Chondrocyte (in vitro differentiated cells): Measurements from ENCODE around the gene ASCC2. TPM values are rescaled to one million over a fixed set of nuclear protein-coding genes. Genes with fewer than 3 reads are reported as not detected.

Experiments used
- DNase-seq: peaks from one replicate; pipeline ENCODE4 v3.0.0; 2021; ENCODE audit warnings: mixed read lengths, low spot score
- H3K27ac Mint-ChIP-seq: one replicate; pipeline ENCODE4 v1.8.0; 2021; ENCODE audit warnings: mild to moderate bottlenecking, moderate library complexity, mixed read lengths; ENCODE audit not compliant: unreplicated experiment
- H3K27me3 Mint-ChIP-seq: 2 replicates; pipeline ENCODE4 v1.8.0; 2021; ENCODE audit warnings: low read depth, mixed read lengths
- H3K36me3 Mint-ChIP-seq: 2 replicates; pipeline ENCODE4 v1.8.0; 2021; ENCODE audit warnings: low read depth, mixed read lengths
- H3K4me1 Mint-ChIP-seq: 2 replicates; pipeline ENCODE4 v1.8.0; 2021; ENCODE audit warnings: low read depth, mild to moderate bottlenecking, mixed read lengths
- H3K4me3 Mint-ChIP-seq: one replicate; pipeline ENCODE4 v1.8.0; 2021; ENCODE audit warnings: mild to moderate bottlenecking, moderate library complexity, mixed read lengths; ENCODE audit not compliant: unreplicated experiment
- H3K9me3 Mint-ChIP-seq: 2 replicates; pipeline ENCODE4 v1.8.0; 2021; ENCODE audit warnings: low read depth, mixed read lengths
- long read RNA-seq: library from polyadenylated mRNA; stranded (forward); transcript quantifications from one replicate; pipeline ENCODE4 v2.0.0, GENCODE V29; 2021
- total RNA-seq: library from RNA; stranded (reverse); gene quantifications from 3 replicates; pipeline ENCODE4 v1.2.1, GENCODE V29; 2021
- TF ChIP-seq, protein P1 (sequence below): fragments of 200-600 bp; sonication (generic); IDR thresholded peaks from 2 replicates; pipeline ENCODE4 v1.5.0; 2021; ENCODE audit warnings: antibody characterized with exemption, mild to moderate bottlenecking, moderate library complexity

The ASCC2 gene, protein sequence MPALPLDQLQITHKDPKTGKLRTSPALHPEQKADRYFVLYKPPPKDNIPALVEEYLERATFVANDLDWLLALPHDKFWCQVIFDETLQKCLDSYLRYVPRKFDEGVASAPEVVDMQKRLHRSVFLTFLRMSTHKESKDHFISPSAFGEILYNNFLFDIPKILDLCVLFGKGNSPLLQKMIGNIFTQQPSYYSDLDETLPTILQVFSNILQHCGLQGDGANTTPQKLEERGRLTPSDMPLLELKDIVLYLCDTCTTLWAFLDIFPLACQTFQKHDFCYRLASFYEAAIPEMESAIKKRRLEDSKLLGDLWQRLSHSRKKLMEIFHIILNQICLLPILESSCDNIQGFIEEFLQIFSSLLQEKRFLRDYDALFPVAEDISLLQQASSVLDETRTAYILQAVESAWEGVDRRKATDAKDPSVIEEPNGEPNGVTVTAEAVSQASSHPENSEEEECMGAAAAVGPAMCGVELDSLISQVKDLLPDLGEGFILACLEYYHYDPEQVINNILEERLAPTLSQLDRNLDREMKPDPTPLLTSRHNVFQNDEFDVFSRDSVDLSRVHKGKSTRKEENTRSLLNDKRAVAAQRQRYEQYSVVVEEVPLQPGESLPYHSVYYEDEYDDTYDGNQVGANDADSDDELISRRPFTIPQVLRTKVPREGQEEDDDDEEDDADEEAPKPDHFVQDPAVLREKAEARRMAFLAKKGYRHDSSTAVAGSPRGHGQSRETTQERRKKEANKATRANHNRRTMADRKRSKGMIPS
- 43.2 to 65.8 TPM (median 44.2 TPM) in 3 replicates for total RNA-seq
- long read RNA-seq, transcript ASCC2-201 (20 exons, 2,793 nt) = major isoform, 47 of 187 reads
- long read RNA-seq, transcript ASCC2-202 (21 exons, 2,823 nt) = minor isoform, 46 of 187 reads
- long read RNA-seq, partial matches to known transcripts = 16 of 187 reads
- long read RNA-seq, other reads (novel, unspliced or antisense) = 78 of 187 reads

DNA sequence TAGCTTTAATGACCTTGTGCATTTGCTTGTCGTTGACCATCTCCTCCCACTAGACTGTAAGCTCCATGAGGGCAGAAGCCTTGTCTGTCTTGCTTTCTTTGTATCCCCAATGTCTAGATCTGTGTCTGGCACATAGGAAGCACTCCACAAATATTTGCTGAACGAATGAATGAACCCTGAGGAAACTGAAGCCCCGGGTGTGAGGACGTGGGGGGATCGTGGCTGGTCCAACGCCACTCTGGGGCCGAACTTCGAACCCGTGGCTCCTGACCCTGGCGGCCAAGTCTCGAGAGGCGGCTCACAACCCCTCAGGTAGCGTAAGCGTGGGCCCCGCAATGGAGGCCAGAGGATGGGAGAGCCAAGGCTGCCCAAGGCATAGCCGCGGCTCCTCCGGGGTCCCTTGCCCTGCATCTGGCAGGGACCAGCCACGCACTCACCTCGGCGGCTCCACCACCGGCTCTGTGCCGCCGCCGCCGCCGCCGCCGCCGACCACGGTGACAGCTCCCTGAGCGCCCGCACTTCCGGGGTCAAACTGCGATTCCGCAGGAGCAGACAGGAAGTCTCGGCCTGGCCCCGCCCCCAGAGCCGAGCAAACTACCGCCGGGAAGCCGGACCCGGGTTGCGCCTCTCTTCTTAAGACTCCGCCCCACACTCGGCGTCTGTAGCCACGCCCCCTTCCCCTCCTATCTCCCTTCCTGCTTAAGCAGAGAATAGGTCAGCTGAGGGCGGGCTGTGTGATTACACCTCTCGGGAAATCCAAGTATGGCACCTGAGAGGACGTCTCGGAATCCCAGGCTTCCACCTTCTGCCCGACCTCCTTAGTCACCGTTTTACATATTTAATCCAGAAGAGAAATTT, at the start of gene ASCC2:
ASCC2 (minus strand) TSS at position 534 of the 858 bp plus-strand sequence. CDS start 5,949 bp downstream, outside the sequence.
- no peaks in the 10 kb centered on the region for H3K9me3 Mint-ChIP-seq

GRCh38 chr22:29887358-29887757, 49.3 kb upstream of the ASCC2 start:
- Mint-ChIP-seq H3K9me3 (no peaks in the 10 kb centered on the region), H3K36me3 (no peaks in the 10 kb centered on the region), H3K4me3 (no peak overlapping the region), H3K27ac (no peak overlapping the region), H3K27me3 (no peaks in the 10 kb centered on the region), H3K4me1 (peaks cover 3% of the 10 kb centered on the region)
- no peak for DNase-seq
- TF ChIP-seq, protein P1, sequence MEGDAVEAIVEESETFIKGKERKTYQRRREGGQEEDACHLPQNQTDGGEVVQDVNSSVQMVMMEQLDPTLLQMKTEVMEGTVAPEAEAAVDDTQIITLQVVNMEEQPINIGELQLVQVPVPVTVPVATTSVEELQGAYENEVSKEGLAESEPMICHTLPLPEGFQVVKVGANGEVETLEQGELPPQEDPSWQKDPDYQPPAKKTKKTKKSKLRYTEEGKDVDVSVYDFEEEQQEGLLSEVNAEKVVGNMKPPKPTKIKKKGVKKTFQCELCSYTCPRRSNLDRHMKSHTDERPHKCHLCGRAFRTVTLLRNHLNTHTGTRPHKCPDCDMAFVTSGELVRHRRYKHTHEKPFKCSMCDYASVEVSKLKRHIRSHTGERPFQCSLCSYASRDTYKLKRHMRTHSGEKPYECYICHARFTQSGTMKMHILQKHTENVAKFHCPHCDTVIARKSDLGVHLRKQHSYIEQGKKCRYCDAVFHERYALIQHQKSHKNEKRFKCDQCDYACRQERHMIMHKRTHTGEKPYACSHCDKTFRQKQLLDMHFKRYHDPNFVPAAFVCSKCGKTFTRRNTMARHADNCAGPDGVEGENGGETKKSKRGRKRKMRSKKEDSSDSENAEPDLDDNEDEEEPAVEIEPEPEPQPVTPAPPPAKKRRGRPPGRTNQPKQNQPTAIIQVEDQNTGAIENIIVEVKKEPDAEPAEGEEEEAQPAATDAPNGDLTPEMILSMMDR = no peak

More for the DNA sequence above, at the start of gene ASCC2:
- TF ChIP-seq, protein P1 = peak; percentile 23
- H3K4me3 Mint-ChIP-seq = peak within 1 kb of the TSS; percentile 80
- peak within 1 kb of the TSS; percentile 84 for H3K27ac Mint-ChIP-seq
- peaks cover 4% of the 10 kb centered on the region for H3K36me3 Mint-ChIP-seq
- peak; percentile 99 for DNase-seq
- H3K27me3 Mint-ChIP-seq = no peaks in the 10 kb centered on the region
- peaks cover 43% of the 10 kb centered on the region for H3K4me1 Mint-ChIP-seq

DNA sequence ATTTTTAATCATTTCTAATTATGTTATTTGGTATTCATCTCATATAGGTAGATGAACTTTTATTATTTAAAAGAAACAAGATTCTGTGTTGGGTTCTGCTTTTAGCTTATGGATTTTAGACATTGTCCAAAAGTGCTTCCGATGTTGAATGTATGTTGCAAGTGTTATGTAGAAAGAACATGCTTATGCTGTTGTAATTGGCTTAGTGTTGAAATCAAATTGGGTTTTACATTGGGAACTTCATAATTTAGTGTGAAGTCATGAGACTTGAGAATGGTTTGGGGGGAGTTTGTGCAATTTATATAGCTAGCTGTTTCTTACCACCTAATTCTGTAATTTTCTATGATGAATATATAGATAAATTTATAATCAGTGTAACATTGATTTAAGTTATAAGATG, 48.5 kb upstream of the ASCC2 start:
- H3K36me3 Mint-ChIP-seq = no peaks in the 10 kb centered on the region
- H3K9me3 Mint-ChIP-seq = no peaks in the 10 kb centered on the region
- H3K27me3 Mint-ChIP-seq = no peaks in the 10 kb centered on the region
- no peak overlapping the region for H3K4me3 Mint-ChIP-seq
- DNase-seq = no peak
- no peak overlapping the region for H3K27ac Mint-ChIP-seq
- H3K4me1 Mint-ChIP-seq = peaks cover 3% of the 10 kb centered on the region
- TF ChIP-seq, protein P1 = no peak

- DNase-seq = no peak
- TF ChIP-seq, protein P1 = no peak
- Mint-ChIP-seq H3K9me3 (no peaks in the 10 kb centered on the region), H3K36me3 (no peaks in the 10 kb centered on the region), H3K27ac (no peak overlapping the region), H3K4me3 (no peak overlapping the region), H3K27me3 (no peaks in the 10 kb centered on the region), H3K4me1 (peaks cover 3% of the 10 kb centered on the region)
These were observed 47.5 kb upstream of the ASCC2 start for GRCh38 chr22:29885610-29886009.
